GM19023 (cell line): ENCODE data around the gene ST6GALNAC2.
"Not testable (repeated sequence)": the region's sequence is repeated elsewhere in the genome, so short reads cannot be mapped to it uniquely, and the experiment has no call there.

ENCODE experiments used
- ATAC-seq: cut with Tn5 transposase; IDR thresholded peaks from one replicate; pipeline ENCODE4 v1.9.1; 2021; ENCODE audit warnings: mild to moderate bottlenecking, moderate library complexity; ENCODE audit not compliant: unreplicated experiment

ST6GALNAC2 gene

GRCh38 chr17:76530095-76530723, 55.5 kb downstream of the ST6GALNAC2 start:
- no peak for ATAC-seq

GRCh38 chr17:76529224-76530094, 56.2 kb downstream of the ST6GALNAC2 start:
- ATAC-seq, result no peak

GRCh38 chr17:76528528-76529223, 57.0 kb downstream of the ST6GALNAC2 start:
- ATAC-seq, result no peak

- ATAC-seq, result no peak
Observed at GRCh38 chr17:76528156-76528527, 57.5 kb downstream of the ST6GALNAC2 start.

- ATAC-seq, result no peak
Observed at GRCh38 chr17:76527430-76528111, 58.1 kb downstream of the ST6GALNAC2 start.

GRCh38 chr17:76527016-76527415, 58.6 kb downstream of the ST6GALNAC2 start:
- not testable (repeated sequence) for ATAC-seq

- ATAC-seq, result not testable (repeated sequence)
Observed at GRCh38 chr17:76525513-76525833, 60.2 kb downstream of the ST6GALNAC2 start.

- no peak for ATAC-seq
Observed at GRCh38 chr17:76524598-76525512, 60.8 kb downstream of the ST6GALNAC2 start.

GRCh38 chr17:76523084-76524037, 62.3 kb downstream of the ST6GALNAC2 start:
- no peak for ATAC-seq

GRCh38 chr17:76521683-76522082, 64.0 kb downstream of the ST6GALNAC2 start:
- ATAC-seq, result not testable (repeated sequence)

- ATAC-seq, result no peak
Observed at GRCh38 chr17:76521262-76521661, 64.4 kb downstream of the ST6GALNAC2 start.

- ATAC-seq, result no peak
Observed at GRCh38 chr17:76519048-76519966, 66.4 kb downstream of the ST6GALNAC2 start.

- no peak for ATAC-seq
Observed at GRCh38 chr17:76517638-76518038, 68.0 kb downstream of the ST6GALNAC2 start.
